ENCODE data around the gene SEPTIN6. TPM values are rescaled to one million over a fixed set of nuclear protein-coding genes. Genes with fewer than 3 reads are reported as not detected.

The SEPTIN6 gene
- total RNA-seq, 1 donor from 2014 or later, result 27.6 TPM

- H3K4me3 ChIP-seq (ENCODE audit: low read depth, low read length), result no peak overlapping the region
- DNase-seq (ENCODE audit: low read depth), result no peak
- TF ChIP-seq CTCF (conservative IDR thresholded peaks at IDR 0.05; ENCODE audit: low read depth, low read length), result no peak
These were observed 45.2 kb downstream of the SEPTIN6 start for GRCh38 chrX:119647552-119648420.

GRCh38 chrX:119647089-119647488, 45.9 kb downstream of the SEPTIN6 start:
- H3K4me3 ChIP-seq (ENCODE audit: low read depth, low read length), result no peak overlapping the region
- no peak for TF ChIP-seq CTCF (conservative IDR thresholded peaks at IDR 0.05; ENCODE audit: low read depth, low read length)
- no peak for DNase-seq (ENCODE audit: low read depth)

- no peak for TF ChIP-seq CTCF (conservative IDR thresholded peaks at IDR 0.05; ENCODE audit: low read depth, low read length)
- DNase-seq (ENCODE audit: low read depth), result no peak
- H3K4me3 ChIP-seq (ENCODE audit: low read depth, low read length), result no peak overlapping the region
These were observed 46.5 kb downstream of the SEPTIN6 start for GRCh38 chrX:119646515-119646914.

- TF ChIP-seq CTCF (conservative IDR thresholded peaks at IDR 0.05; ENCODE audit: low read depth, low read length), result no peak
- DNase-seq (ENCODE audit: low read depth), result no peak
- no peak overlapping the region for H3K4me3 ChIP-seq (ENCODE audit: low read depth, low read length)
These were observed 49.3 kb downstream of the SEPTIN6 start for GRCh38 chrX:119643696-119644095.

Other genes with a start within 250 kb of the SEPTIN6 start
- gene SLC25A5, start 224.7 kb downstream of the SEPTIN6 start, total RNA-seq, result 298 and 821 TPM in 2 replicates
- gene STEEP1, start 127.8 kb downstream of the SEPTIN6 start, total RNA-seq, result 12.2 and 28.4 TPM in 2 replicates
- gene UBE2A, start 118.6 kb downstream of the SEPTIN6 start, total RNA-seq, result 28.1 and 40.2 TPM in 2 replicates
- gene NKRF, start 86.7 kb downstream of the SEPTIN6 start, total RNA-seq, result 5.8 and 7.1 TPM in 2 replicates
- not detected in 2 replicates for gene SOWAHD, start 65.4 kb upstream of the SEPTIN6 start, total RNA-seq
- 4,262 and 7,744 TPM in 2 replicates for gene RPL39, start 98.5 kb upstream of the SEPTIN6 start, total RNA-seq
- 4.6 and 4.8 TPM in 2 replicates for gene UPF3B, start 159.8 kb upstream of the SEPTIN6 start, total RNA-seq
- 7.5 and 15.6 TPM in 2 replicates for gene RNF113A, start 178.6 kb upstream of the SEPTIN6 start, total RNA-seq
- 57.0 and 110 TPM in 2 replicates for gene NDUFA1, start 178.7 kb upstream of the SEPTIN6 start, total RNA-seq
- gene AKAP14, start 202.7 kb upstream of the SEPTIN6 start, total RNA-seq, result not detected in 2 replicates

Data from epithelial cell of proximal tubule (primary cell).